Adrenal gland (tissue), 12 donors: Measurements from ENCODE around the gene CLC. TPM values are rescaled to one million over a fixed set of nuclear protein-coding genes. Genes with fewer than 3 reads are reported as not detected.
"Not testable (repeated sequence)": the region's sequence is repeated elsewhere in the genome, so short reads cannot be mapped to it uniquely, and the experiment has no call there.

Source experiments
- DNase-seq, 7 donors: peaks; one replicate each; pipeline ENCODE4 v3.0.0-alpha.2; 2019 to 2020
- H3K27ac ChIP-seq, 5 donors: fragments of 200-600 bp; sonication (generic) in 4 of 5; 1 replicate in 3 of 5; 2 replicates in 2 of 5; pipeline versions ENCODE4 v1.5.1 to v1.8.0; 2016 to 2020; ENCODE audit warnings: mild to moderate bottlenecking in 1 of 5
- H3K27me3 ChIP-seq: fragments of 200-600 bp; 2 replicates; pipeline ENCODE4 v1.8.0; 2021
- H3K36me3 ChIP-seq, 2 donors: fragments of 200-600 bp; replicated peaks in 1 of 2; 1 replicate in 1 of 2; 2 replicates in 1 of 2; pipeline versions ENCODE4 v1.5.1 to v1.8.0; 2018 to 2022
- H3K4me1 ChIP-seq, 2 donors: fragments of 200-600 bp; replicated peaks in 1 of 2; 1 replicate in 1 of 2; 2 replicates in 1 of 2; pipeline versions ENCODE4 v1.5.1 to v1.8.0; 2018 to 2021
- H3K4me3 ChIP-seq, 4 donors: fragments of 200-600 bp; sonication (generic) in 3 of 4; one replicate each; pipeline ENCODE4 v1.5.1; 2016 to 2018
- H3K9me3 ChIP-seq, 3 donors: fragments of 200-600 bp; sonication (generic) in 1 of 3; replicated peaks in 1 of 3; 1 replicate in 2 of 3; 2 replicates in 1 of 3; pipeline versions ENCODE4 v1.5.1 to v1.8.0; 2016 to 2021
- POLR2A ChIP-seq, 2 donors: fragments of 450-650 bp; IDR thresholded peaks; one replicate each; pipeline ENCODE4 v1.6.1; 2017; ENCODE audit warnings: antibody characterized with exemption in 2 of 2, mild to moderate bottlenecking in 2 of 2, moderate library complexity in 1 of 2
- WGBS, 4 donors: extraction: QIAGEN DNeasy Blood & Tissue Kit in 2 of 4; methylation state at CpG; one replicate each; pipeline versions ENCODE4 v1.1.5 to v1.1.7; 2013 to 2017; 5-methylcytosine and 5-hydroxymethylcytosine counted together
- intact Hi-C, 2 donors: fragments of 100-400 bp; cut with DNase I; formaldehyde crosslinking; loops; one replicate each; pipeline versions ENCODE4 v1.14.1 to v1.15.0; 2022 to 2023
- polyA plus RNA-seq, 3 donors: library from polyadenylated mRNA; stranded (reverse); fragments of 200-250 nt in 2 of 3; fragments of 350-450 nt in 1 of 3; fragmentation: Illumina TruSeq in 1 of 3; extraction: RNeasy Lipid Tissue Mini Kit (QIAGEN cat#74804) in 1 of 3; gene quantifications; one replicate each; pipeline ENCODE4 v1.2.3, GENCODE V29; 2013 to 2014
- total RNA-seq, 9 donors: library from RNA; depleted of rRNA in 4 of 9; stranded (reverse); fragments of >200 nt in 4 of 9; fragments of 120-200 nt in 1 of 9; fragmentation: NEBNext Ultra II Directional in 1 of 9; extraction: Animal tissue kit (Norgen Biotek cat#: 25700) in 1 of 9; gene quantifications; one replicate each; pipeline versions ENCODE4 v1.1.0 to v1.2.4, GENCODE V29; 2013 to 2023
- TF ChIP-seq, protein P1 (sequence below), 6 experiments: fragments of 450-650 bp in 4 of 6; fragments of 200-600 bp in 2 of 6; sonication (generic) in 1 of 6; IDR thresholded peaks; 1 replicate in 5 of 6; 2 replicates in 1 of 6; pipeline versions ENCODE4 v1.5.1 to v1.8.0; 2016 to 2021; ENCODE audit warnings: antibody characterized with exemption in 6 of 6, mild to moderate bottlenecking in 2 of 6, moderate library complexity in 1 of 6
- donor health status: healthy with polysubstance abuse.
- donor health status: Bipolar disorder and iron deficiency.
- donor health status: DM: yes; HTN: yes; CAD: no.
- donor health status: DM: no; HTN: no; CAD: no.
- donor health status: DM: no; HTN: no; CAD: no.
- donor health status: DM: yes; HTN: yes; CAD: no.

CLC gene
- total and polyA plus RNA-seq, 12 donors = 0.66 to 3.7 TPM; not detected in 10

- DNase-seq = no peak
- TF ChIP-seq, protein P1, sequence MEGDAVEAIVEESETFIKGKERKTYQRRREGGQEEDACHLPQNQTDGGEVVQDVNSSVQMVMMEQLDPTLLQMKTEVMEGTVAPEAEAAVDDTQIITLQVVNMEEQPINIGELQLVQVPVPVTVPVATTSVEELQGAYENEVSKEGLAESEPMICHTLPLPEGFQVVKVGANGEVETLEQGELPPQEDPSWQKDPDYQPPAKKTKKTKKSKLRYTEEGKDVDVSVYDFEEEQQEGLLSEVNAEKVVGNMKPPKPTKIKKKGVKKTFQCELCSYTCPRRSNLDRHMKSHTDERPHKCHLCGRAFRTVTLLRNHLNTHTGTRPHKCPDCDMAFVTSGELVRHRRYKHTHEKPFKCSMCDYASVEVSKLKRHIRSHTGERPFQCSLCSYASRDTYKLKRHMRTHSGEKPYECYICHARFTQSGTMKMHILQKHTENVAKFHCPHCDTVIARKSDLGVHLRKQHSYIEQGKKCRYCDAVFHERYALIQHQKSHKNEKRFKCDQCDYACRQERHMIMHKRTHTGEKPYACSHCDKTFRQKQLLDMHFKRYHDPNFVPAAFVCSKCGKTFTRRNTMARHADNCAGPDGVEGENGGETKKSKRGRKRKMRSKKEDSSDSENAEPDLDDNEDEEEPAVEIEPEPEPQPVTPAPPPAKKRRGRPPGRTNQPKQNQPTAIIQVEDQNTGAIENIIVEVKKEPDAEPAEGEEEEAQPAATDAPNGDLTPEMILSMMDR (IDR thresholded peaks at IDR 0.05) = no peak
- TF ChIP-seq POLR2A (IDR thresholded peaks at IDR 0.05) = no peak
- 69 to 80% (median 72%) methylated on average over 10 of the region's 10 CpGs for WGBS, 4 donors
- intact Hi-C loops = no loop called here
- no peak overlapping the region for H3K27ac ChIP-seq
- no peaks in the 10 kb centered on the region for H3K4me1 ChIP-seq
- no peaks in the 10 kb centered on the region for H3K36me3 ChIP-seq
- H3K4me3 ChIP-seq = no peak overlapping the region
- no peaks in the 10 kb centered on the region for H3K9me3 ChIP-seq
- no peaks in the 10 kb centered on the region for H3K27me3 ChIP-seq
Observed at GRCh38 chr19:39727070-39727800, 10.6 kb downstream of the CLC start.

- intact Hi-C loops = no loop called here
- H3K4me3 ChIP-seq = no peak overlapping the region
Observed at GRCh38 chr19:39725995-39726394, 11.8 kb downstream of the CLC start.

GRCh38 chr19:39720144-39720543 lies 17.7 kb downstream of the CLC start:
- WGBS, 4 donors = 54 to 80% (median 71%) methylated on average over 3 of the region's 3 CpGs
- DNase-seq, H3K27ac ChIP-seq, H3K27me3 ChIP-seq, H3K9me3 ChIP-seq, H3K36me3 ChIP-seq, H3K4me1 ChIP-seq, H3K4me3 ChIP-seq, intact Hi-C loops: not testable (repeated sequence)

More at GRCh38 chr19:39725995-39726394, 11.8 kb downstream of the CLC start:
- H3K27ac ChIP-seq = no peak overlapping the region
- H3K36me3 ChIP-seq = no peaks in the 10 kb centered on the region
- no peak for TF ChIP-seq POLR2A (IDR thresholded peaks at IDR 0.05)
- TF ChIP-seq, protein P1 (IDR thresholded peaks at IDR 0.05) = no peak
- no peak for DNase-seq
- H3K27me3 ChIP-seq = no peaks in the 10 kb centered on the region
- H3K4me1 ChIP-seq = no peaks in the 10 kb centered on the region
- H3K9me3 ChIP-seq = no peaks in the 10 kb centered on the region

GRCh38 chr19:39710333-39710890 lies 27.4 kb downstream of the CLC start:
- Histone ChIP-seq H3K4me1 (no peaks in the 10 kb centered on the region), H3K27ac (no peak overlapping the region), H3K27me3 (no peaks in the 10 kb centered on the region), H3K4me3 (no peak overlapping the region), H3K36me3 (no peaks in the 10 kb centered on the region), H3K9me3 (no peaks in the 10 kb centered on the region)
- 77 to 80% (median 79%) methylated on average over 4 of the region's 4 CpGs for WGBS, 4 donors
- TF ChIP-seq, protein P1 (IDR thresholded peaks at IDR 0.05) = no peak
- no peak for TF ChIP-seq POLR2A (IDR thresholded peaks at IDR 0.05)
- no peak for DNase-seq
- intact Hi-C loops = no loop called here
